Measurements from ENCODE around the gene IGLL1. TPM values are rescaled to one million over a fixed set of nuclear protein-coding genes. Genes with fewer than 3 reads are reported as not detected.

The IGLL1 gene
- polyA plus RNA-seq, 1 donor from 2014 or later = not detected

DNA sequence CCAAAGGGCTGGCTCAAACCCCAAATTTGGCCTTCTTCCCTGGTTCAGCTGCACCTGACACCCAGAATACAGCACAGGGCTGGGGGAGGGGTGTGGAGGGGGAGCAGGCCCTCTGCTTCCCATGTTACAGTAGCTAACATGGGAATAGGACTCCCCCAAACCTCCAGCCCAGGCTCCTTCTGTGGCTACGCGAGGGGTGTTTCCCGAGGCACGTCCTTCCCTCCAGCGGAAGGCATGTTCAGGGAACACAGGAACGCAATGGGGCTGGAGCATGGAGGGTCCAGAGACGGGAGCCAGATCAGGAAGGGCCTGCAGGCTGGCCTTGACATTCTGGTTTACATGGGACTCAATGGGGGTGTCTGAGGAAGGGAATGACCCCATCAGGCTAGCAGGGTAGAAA, 11.8 kb upstream of the IGLL1 start:
- no peak overlapping the region for H3K4me3 ChIP-seq (ENCODE audit: low read length)
- no peak overlapping the region for H3K4me2 ChIP-seq (ENCODE audit: low read length)
- H2AFZ ChIP-seq (ENCODE audit: low read depth, low read length) = no peak overlapping the region
- no peaks in the 10 kb centered on the region for H3K27me3 ChIP-seq (ENCODE audit: insufficient read depth, low read depth, low read length)
- TF ChIP-seq MXI1 (conservative IDR thresholded peaks at IDR 0.05; ENCODE audit: poor library complexity, severe bottlenecking) = no peak
- no peak for TF ChIP-seq EP300 (conservative IDR thresholded peaks at IDR 0.05; ENCODE audit: poor library complexity, severe bottlenecking)
- TF ChIP-seq, protein P1, sequence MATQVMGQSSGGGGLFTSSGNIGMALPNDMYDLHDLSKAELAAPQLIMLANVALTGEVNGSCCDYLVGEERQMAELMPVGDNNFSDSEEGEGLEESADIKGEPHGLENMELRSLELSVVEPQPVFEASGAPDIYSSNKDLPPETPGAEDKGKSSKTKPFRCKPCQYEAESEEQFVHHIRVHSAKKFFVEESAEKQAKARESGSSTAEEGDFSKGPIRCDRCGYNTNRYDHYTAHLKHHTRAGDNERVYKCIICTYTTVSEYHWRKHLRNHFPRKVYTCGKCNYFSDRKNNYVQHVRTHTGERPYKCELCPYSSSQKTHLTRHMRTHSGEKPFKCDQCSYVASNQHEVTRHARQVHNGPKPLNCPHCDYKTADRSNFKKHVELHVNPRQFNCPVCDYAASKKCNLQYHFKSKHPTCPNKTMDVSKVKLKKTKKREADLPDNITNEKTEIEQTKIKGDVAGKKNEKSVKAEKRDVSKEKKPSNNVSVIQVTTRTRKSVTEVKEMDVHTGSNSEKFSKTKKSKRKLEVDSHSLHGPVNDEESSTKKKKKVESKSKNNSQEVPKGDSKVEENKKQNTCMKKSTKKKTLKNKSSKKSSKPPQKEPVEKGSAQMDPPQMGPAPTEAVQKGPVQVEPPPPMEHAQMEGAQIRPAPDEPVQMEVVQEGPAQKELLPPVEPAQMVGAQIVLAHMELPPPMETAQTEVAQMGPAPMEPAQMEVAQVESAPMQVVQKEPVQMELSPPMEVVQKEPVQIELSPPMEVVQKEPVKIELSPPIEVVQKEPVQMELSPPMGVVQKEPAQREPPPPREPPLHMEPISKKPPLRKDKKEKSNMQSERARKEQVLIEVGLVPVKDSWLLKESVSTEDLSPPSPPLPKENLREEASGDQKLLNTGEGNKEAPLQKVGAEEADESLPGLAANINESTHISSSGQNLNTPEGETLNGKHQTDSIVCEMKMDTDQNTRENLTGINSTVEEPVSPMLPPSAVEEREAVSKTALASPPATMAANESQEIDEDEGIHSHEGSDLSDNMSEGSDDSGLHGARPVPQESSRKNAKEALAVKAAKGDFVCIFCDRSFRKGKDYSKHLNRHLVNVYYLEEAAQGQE (IDR thresholded peaks at IDR 0.05; ENCODE audit: borderline replicate concordance) = no peak
- TF ChIP-seq TAF1 (IDR thresholded peaks at IDR 0.05; ENCODE audit: low read depth) = no peak
- no peak for TF ChIP-seq SMC3 (conservative IDR thresholded peaks at IDR 0.05; ENCODE audit: poor library complexity)
- no peak for TF ChIP-seq RAD21 (conservative IDR thresholded peaks at IDR 0.05)
- TF ChIP-seq POLR2AphosphoS5 (IDR thresholded peaks at IDR 0.05) = no peak
- TF ChIP-seq, protein P2, sequence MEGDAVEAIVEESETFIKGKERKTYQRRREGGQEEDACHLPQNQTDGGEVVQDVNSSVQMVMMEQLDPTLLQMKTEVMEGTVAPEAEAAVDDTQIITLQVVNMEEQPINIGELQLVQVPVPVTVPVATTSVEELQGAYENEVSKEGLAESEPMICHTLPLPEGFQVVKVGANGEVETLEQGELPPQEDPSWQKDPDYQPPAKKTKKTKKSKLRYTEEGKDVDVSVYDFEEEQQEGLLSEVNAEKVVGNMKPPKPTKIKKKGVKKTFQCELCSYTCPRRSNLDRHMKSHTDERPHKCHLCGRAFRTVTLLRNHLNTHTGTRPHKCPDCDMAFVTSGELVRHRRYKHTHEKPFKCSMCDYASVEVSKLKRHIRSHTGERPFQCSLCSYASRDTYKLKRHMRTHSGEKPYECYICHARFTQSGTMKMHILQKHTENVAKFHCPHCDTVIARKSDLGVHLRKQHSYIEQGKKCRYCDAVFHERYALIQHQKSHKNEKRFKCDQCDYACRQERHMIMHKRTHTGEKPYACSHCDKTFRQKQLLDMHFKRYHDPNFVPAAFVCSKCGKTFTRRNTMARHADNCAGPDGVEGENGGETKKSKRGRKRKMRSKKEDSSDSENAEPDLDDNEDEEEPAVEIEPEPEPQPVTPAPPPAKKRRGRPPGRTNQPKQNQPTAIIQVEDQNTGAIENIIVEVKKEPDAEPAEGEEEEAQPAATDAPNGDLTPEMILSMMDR (IDR thresholded peaks at IDR 0.05; ENCODE audit: poor library complexity, severe bottlenecking) = no peak
- no peaks in the 10 kb centered on the region for H3K79me2 ChIP-seq (replicated peaks; ENCODE audit: insufficient read depth, low read length)
- no peaks in the 10 kb centered on the region for H3K36me3 ChIP-seq (ENCODE audit: insufficient read depth, low read length)
- H4K20me1 ChIP-seq (ENCODE audit: insufficient read depth) = no peaks in the 10 kb centered on the region
- H3K9me2 ChIP-seq (ENCODE audit: insufficient read depth, low read length) = no peaks in the 10 kb centered on the region
- H3K9me3 ChIP-seq (ENCODE audit: low read length) = no peaks in the 10 kb centered on the region
- no peak overlapping the region for H3K27ac ChIP-seq (ENCODE audit: low read length)
- H3K9ac ChIP-seq (ENCODE audit: low read length) = no peak overlapping the region
- H3F3A ChIP-seq (ENCODE audit: insufficient read depth, low read length, poor library complexity, severe bottlenecking) = no peaks in the 10 kb centered on the region

DNA sequence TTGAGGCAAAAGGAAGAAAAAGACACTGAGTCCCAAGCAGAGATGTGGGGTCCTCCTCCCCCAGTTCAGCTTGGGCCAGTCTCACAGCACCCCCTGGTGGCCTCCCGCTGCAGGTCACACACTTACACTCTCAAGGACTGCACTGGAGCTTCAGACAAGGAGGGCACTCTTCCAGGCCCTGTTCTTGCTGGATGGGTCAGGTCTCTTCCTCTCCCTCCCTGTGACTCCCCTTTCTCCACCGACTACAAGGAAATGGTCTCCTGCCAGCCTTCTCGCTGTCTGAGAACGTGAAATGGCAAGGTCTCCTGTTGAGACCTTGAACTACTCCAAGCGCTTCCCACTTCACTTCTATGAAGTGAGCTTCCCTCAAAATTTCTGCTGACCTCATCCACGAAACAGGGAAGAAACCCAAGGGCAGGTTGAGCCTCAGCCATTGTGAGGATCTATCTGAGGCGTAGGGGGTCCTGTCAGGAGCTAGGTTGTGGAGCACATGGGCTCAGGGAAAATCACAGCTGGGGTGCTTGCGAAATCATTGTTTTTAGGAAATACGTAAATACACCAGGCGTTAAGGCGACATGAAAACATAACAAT, 11.2 kb upstream of the IGLL1 start:
- Histone ChIP-seq H3K36me3 (ENCODE audit: insufficient read depth, low read length) (no peaks in the 10 kb centered on the region), H3K9ac (ENCODE audit: low read length) (no peak overlapping the region), H4K20me1 (ENCODE audit: insufficient read depth) (no peaks in the 10 kb centered on the region), H3K4me3 (ENCODE audit: low read length) (no peak overlapping the region), H3K4me2 (ENCODE audit: low read length) (no peak overlapping the region), H3F3A (ENCODE audit: insufficient read depth, low read length, poor library complexity, severe bottlenecking) (no peaks in the 10 kb centered on the region), H3K9me3 (ENCODE audit: low read length) (no peaks in the 10 kb centered on the region), H3K79me2 (replicated peaks; ENCODE audit: insufficient read depth, low read length) (no peaks in the 10 kb centered on the region), H2AFZ (ENCODE audit: low read depth, low read length) (no peak overlapping the region), H3K27me3 (ENCODE audit: insufficient read depth, low read depth, low read length) (no peaks in the 10 kb centered on the region), H3K27ac (ENCODE audit: low read length) (no peak overlapping the region), H3K9me2 (ENCODE audit: insufficient read depth, low read length) (no peaks in the 10 kb centered on the region)
- TF ChIP-seq RAD21 (conservative IDR thresholded peaks at IDR 0.05) = peak; percentile 90
- no peak for TF ChIP-seq EZH2 (IDR thresholded peaks at IDR 0.05; ENCODE audit: borderline replicate concordance, insufficient read depth, low read length, poor library complexity, severe bottlenecking)
- no peak for TF ChIP-seq POLR2AphosphoS5 (IDR thresholded peaks at IDR 0.05)
- peak; percentile 92 for TF ChIP-seq SMC3 (conservative IDR thresholded peaks at IDR 0.05; ENCODE audit: poor library complexity)
- no peak for TF ChIP-seq MXI1 (conservative IDR thresholded peaks at IDR 0.05; ENCODE audit: poor library complexity, severe bottlenecking)
- TF ChIP-seq TAF1 (IDR thresholded peaks at IDR 0.05; ENCODE audit: low read depth) = no peak
- TF ChIP-seq EP300 (conservative IDR thresholded peaks at IDR 0.05; ENCODE audit: poor library complexity, severe bottlenecking) = no peak
- TF ChIP-seq, protein P2 (IDR thresholded peaks at IDR 0.05; ENCODE audit: poor library complexity, severe bottlenecking) = peak; percentile 88
